Ovary (tissue), 3 donors: ENCODE data around the gene KIF1A.

Experiments
- CTCF ChIP-seq, 3 donors: fragments of 450-650 bp in 2 of 3; fragments of 200-600 bp in 1 of 3; IDR thresholded peaks; one replicate each; pipeline versions ENCODE4 v1.5.1 to v1.8.0; 2016 to 2022; ENCODE audit warnings: antibody characterized with exemption in 3 of 3, mild to moderate bottlenecking in 1 of 3
- POLR2A ChIP-seq: fragments of 450-650 bp; IDR thresholded peaks from one replicate; pipeline ENCODE4 v1.6.1; 2017; ENCODE audit warnings: antibody characterized with exemption, mild to moderate bottlenecking, moderate library complexity
- donor health status: DM: no; HTN: no; CAD: no.

GRCh38 chr2:240809276-240809675 lies 10.7 kb downstream of the KIF1A start:
- TF ChIP-seq CTCF (IDR thresholded peaks at IDR 0.05) (no peak), POLR2A (no peak)
